ENCODE results near the gene TM2D3. TPM values are rescaled to one million over a fixed set of nuclear protein-coding genes. Genes with fewer than 3 reads are reported as not detected.

TM2D3 gene
- total and polyA plus RNA-seq, 2 experiments from 2014 or later = 49.0 to 58.3 TPM

DNA sequence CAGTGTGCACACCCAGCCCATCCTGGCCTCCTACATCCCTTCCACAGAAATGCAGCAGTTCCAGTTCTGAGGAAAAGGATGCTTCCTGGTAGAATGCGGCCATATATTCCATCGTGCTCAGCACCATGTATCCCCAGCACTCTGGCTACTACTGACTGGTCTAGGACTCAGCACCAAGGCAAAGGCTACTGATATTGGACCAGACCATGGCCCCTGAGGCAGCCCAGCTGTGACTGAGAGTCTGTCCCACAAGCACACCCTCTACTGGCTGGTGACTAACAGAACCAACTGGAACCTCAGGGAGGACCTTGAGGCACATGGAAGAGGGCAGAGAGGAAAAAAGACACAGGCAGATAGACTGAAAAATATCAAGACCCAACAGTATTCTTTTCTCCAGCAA lies 42.1 kb upstream of the TM2D3 start:
- peaks cover 10% of the 10 kb centered on the region for H3K36me3 ChIP-seq (ENCODE audit: low read depth)

DNA sequence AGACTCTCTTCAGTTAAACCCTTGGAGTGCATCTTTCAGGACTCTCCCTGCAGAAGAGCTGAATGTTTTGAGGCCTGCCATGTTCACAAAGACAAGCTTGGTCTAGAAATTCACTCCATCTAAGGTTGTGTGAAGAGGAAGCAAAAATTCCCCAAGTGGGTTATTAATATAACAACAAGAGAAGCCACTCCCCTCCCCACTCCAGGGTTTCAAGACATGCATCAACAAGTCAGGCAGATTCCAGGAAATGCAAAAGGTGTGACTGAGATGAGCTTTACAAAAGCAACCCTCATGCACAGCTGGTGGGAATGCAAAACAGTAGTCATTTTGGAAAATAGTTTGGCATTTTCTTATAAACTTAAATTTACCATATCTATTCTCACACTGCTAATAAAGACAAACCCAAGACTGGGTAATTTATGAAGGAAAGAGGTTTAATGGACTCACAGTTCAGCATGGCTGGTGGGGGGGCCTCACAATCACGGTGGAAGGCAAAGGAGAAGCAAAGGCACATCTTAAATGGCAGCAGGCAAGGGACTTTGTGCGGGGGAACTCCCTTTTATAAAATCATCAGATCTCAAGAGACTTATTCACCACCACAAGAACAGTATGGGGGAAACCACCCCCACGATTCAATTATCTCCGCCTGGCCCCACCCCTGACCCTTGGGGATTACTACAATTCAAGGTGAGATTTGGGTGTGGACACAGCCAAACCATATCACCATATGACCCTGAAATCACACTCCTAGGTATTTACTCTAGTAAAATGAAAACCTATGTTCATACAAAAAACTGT lies 40.8 kb upstream of the TM2D3 start:
- H3K9me2 ChIP-seq (ENCODE audit: insufficient read depth) = 0 out of 2 replicates have a peak, but pooled peaks cover 8% of the 10 kb centered on the region
- no peaks in the 10 kb centered on the region; the same call in 1 of the 2 replicates for H3F3A ChIP-seq (ENCODE audit: insufficient read depth)
- TF ChIP-seq EZH2phosphoT487 (IDR thresholded peaks at IDR 0.05; ENCODE audit: insufficient read depth, low read depth) (no peak), EZH2 (IDR thresholded peaks at IDR 0.05; ENCODE audit: insufficient read depth, poor library complexity, severe bottlenecking) (no peak)
- WGBS, 2 experiments (ENCODE audit: low coverage in 1 of 2, low lambda C conversion rate in 2 of 2, missing lambda C conversion rate in 2 of 2) = 98 to 99% methylated on average over 4 of the region's 4 CpGs
- no peaks in the 10 kb centered on the region for H3K9me3 ChIP-seq (ENCODE audit: low read depth)
- no peak overlapping the region for H3K4me2 ChIP-seq (ENCODE audit: unreplicated experiment)
- H2AFZ ChIP-seq = no peak overlapping the region
- H3K4me1 ChIP-seq (ENCODE audit: insufficient read depth) = no peaks in the 10 kb centered on the region
- H3K27me3 ChIP-seq (replicated peaks; ENCODE audit: insufficient read depth) = no peaks in the 10 kb centered on the region
- H3K27ac ChIP-seq = no peak overlapping the region
- no peak overlapping the region for H3K9ac ChIP-seq
- DNase-seq = no peak
- H3K4me3 ChIP-seq = no peak overlapping the region
- in situ Hi-C loops (cut with MboI) = no loop called here
- no peaks in the 10 kb centered on the region for H4K20me1 ChIP-seq (ENCODE audit: insufficient read depth)
- no peaks in the 10 kb centered on the region; the same call in 1 of the 2 replicates for H3K36me3 ChIP-seq (ENCODE audit: low read depth)
- no peaks in the 10 kb centered on the region for H3K79me2 ChIP-seq (ENCODE audit: insufficient read depth)

More for the DNA sequence above, 42.1 kb upstream of the TM2D3 start:
- WGBS, 2 experiments (ENCODE audit: low coverage in 1 of 2, low lambda C conversion rate in 2 of 2, missing lambda C conversion rate in 2 of 2) = 91 to 92% methylated on average over 2 of the region's 2 CpGs
- no peak overlapping the region for H3K4me3 ChIP-seq
- H3K27me3 ChIP-seq (replicated peaks; ENCODE audit: insufficient read depth) = no peaks in the 10 kb centered on the region
- no peak overlapping the region for H2AFZ ChIP-seq
- H3F3A ChIP-seq (ENCODE audit: insufficient read depth) = no peaks in the 10 kb centered on the region; the same call in 1 of the 2 replicates
- no peaks in the 10 kb centered on the region for H3K9me3 ChIP-seq (ENCODE audit: low read depth)
- no peak overlapping the region for H3K9ac ChIP-seq
- H3K27ac ChIP-seq = no peak overlapping the region
- H3K79me2 ChIP-seq (ENCODE audit: insufficient read depth) = no peaks in the 10 kb centered on the region
- TF ChIP-seq EZH2 (IDR thresholded peaks at IDR 0.05; ENCODE audit: insufficient read depth, poor library complexity, severe bottlenecking) (no peak), EZH2phosphoT487 (IDR thresholded peaks at IDR 0.05; ENCODE audit: insufficient read depth, low read depth) (no peak)
- DNase-seq = no peak
- H3K4me1 ChIP-seq (ENCODE audit: insufficient read depth) = no peaks in the 10 kb centered on the region
- no peaks in the 10 kb centered on the region for H4K20me1 ChIP-seq (ENCODE audit: insufficient read depth)
- 0 out of 2 replicates have a peak, but pooled peaks cover 6% of the 10 kb centered on the region for H3K9me2 ChIP-seq (ENCODE audit: insufficient read depth)
- in situ Hi-C loops (cut with MboI) = no loop called here
- H3K4me2 ChIP-seq (ENCODE audit: unreplicated experiment) = no peak overlapping the region

DNA sequence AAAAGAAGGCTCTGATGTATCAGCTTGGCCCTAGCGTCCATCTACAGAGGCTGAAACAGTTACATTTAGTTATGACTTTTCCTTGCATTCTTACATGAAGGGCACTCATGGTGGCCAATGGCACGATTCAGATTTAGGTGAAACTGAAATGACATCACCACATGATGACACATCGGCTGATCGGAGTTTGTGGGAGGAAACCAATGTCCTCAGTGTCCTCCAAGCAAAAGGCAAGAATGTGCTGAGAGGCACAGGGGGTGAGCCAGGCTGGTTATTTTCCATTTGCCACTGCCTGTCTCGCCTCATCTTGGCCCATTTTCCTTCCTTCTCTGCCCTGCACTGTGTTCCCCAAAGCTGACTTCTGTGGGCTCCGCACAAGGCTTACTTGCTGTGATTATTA lies 37.7 kb upstream of the TM2D3 start:
- 65 to 66% methylated on average over 6 of the region's 6 CpGs for whole genome bisulfite sequencing, 2 experiments (ENCODE audit: low coverage in 1 of 2, low lambda C conversion rate in 2 of 2, missing lambda C conversion rate in 2 of 2)
- Histone ChIP-seq H4K20me1 (ENCODE audit: insufficient read depth) (no peaks in the 10 kb centered on the region), H3K27ac (no peak overlapping the region), H3F3A (ENCODE audit: insufficient read depth) (peaks cover 11% of the 10 kb centered on the region), H3K27me3 (replicated peaks; ENCODE audit: insufficient read depth) (no peaks in the 10 kb centered on the region), H3K36me3 (ENCODE audit: low read depth) (0 out of 2 replicates have a peak, but pooled peaks cover 5% of the 10 kb centered on the region), H3K9me2 (ENCODE audit: insufficient read depth) (0 out of 2 replicates have a peak, but pooled peaks cover 8% of the 10 kb centered on the region), H3K79me2 (ENCODE audit: insufficient read depth) (no peaks in the 10 kb centered on the region), H3K4me3 (no peak overlapping the region), H3K9ac (no peak overlapping the region), H3K4me2 (ENCODE audit: unreplicated experiment) (peak overlapping the region; percentile 16), H3K9me3 (ENCODE audit: low read depth) (no peaks in the 10 kb centered on the region), H3K4me1 (ENCODE audit: insufficient read depth) (peaks cover 6% of the 10 kb centered on the region), H2AFZ (no peak overlapping the region)
- TF ChIP-seq EZH2 (IDR thresholded peaks at IDR 0.05; ENCODE audit: insufficient read depth, poor library complexity, severe bottlenecking) (no peak), EZH2phosphoT487 (IDR thresholded peaks at IDR 0.05; ENCODE audit: insufficient read depth, low read depth) (no peak)
- peak; percentile 66 for DNase-seq
- in situ Hi-C loops (cut with MboI) = no loop called here

DNA sequence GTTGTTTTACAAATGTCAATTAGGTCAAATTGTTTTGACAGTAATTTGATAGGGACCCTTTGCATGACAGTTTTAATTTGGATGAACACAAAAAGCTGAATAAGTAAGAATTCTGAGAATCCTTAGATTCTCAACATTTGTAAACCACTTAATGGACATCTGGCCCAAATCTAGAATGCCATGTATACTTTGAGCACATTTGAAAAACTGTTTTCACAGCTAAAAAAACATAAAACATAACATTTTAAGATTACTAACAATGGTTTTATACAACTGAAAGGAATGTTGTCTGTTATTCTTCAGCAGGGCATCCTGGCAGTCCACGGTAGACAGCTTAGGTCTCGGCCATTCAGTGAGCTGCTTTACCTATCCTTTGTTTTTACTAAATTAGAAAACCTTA lies 34.5 kb upstream of the TM2D3 start:
- Histone ChIP-seq H3K4me1 (ENCODE audit: insufficient read depth) (peaks cover 18% of the 10 kb centered on the region), H3K9ac (no peak overlapping the region), H3F3A (ENCODE audit: insufficient read depth) (peaks cover 16% of the 10 kb centered on the region), H3K27me3 (replicated peaks; ENCODE audit: insufficient read depth) (no peaks in the 10 kb centered on the region), H3K79me2 (ENCODE audit: insufficient read depth) (no peaks in the 10 kb centered on the region), H3K36me3 (ENCODE audit: low read depth) (0 out of 2 replicates have a peak, but pooled peaks cover 11% of the 10 kb centered on the region), H3K4me2 (ENCODE audit: unreplicated experiment) (no peak overlapping the region), H3K9me2 (ENCODE audit: insufficient read depth) (0 out of 2 replicates have a peak, but pooled peaks cover 8% of the 10 kb centered on the region), H3K4me3 (no peak overlapping the region), H3K9me3 (ENCODE audit: low read depth) (no peaks in the 10 kb centered on the region), H4K20me1 (ENCODE audit: insufficient read depth) (no peaks in the 10 kb centered on the region), H2AFZ (no peak overlapping the region), H3K27ac (no peak overlapping the region)
- TF ChIP-seq EZH2phosphoT487 (IDR thresholded peaks at IDR 0.05; ENCODE audit: insufficient read depth, low read depth) (no peak), EZH2 (IDR thresholded peaks at IDR 0.05; ENCODE audit: insufficient read depth, poor library complexity, severe bottlenecking) (no peak)
- in situ Hi-C loops (cut with MboI) = no loop called here
- no peak for DNase-seq
- WGBS, 2 experiments (ENCODE audit: low coverage in 1 of 2, low lambda C conversion rate in 2 of 2, missing lambda C conversion rate in 2 of 2) = 97 to 98% methylated on average over 2 of the region's 2 CpGs

All from GM23248 (cell line).